B cell (primary cell): ENCODE measurements around the gene CREB5. TPM values are rescaled to one million over a fixed set of nuclear protein-coding genes. Genes with fewer than 3 reads are reported as not detected.

Source experiments
- ATAC-seq: fragments of 200-7000 bp; cut with Tn5 transposase; one replicate; pipeline ENCODE4 v1.10.0; 2021; ENCODE audit warnings: low read depth, mild to moderate bottlenecking, moderate number of reproducible peaks, moderate library complexity
- CTCF ChIA-PET: fragments of 350-600 bp; sonication (Branson Sonifier 250); formaldehyde crosslinking; loops from one replicate; lab custom pipeline; 2021; ENCODE audit warnings: antibody characterized with exemption, inconsistent platforms; lab: Charles Lee
- POLR2A ChIA-PET: fragments of 350-600 bp; sonication (Branson Sonifier 250); formaldehyde crosslinking; loops from one replicate; lab custom pipeline; 2021; ENCODE audit warnings: antibody characterized with exemption; lab: Charles Lee
- DNase-seq: peaks from one replicate; pipeline ENCODE4 v3.0.0; 2013
- H2AFZ ChIP-seq: 2 replicates; pipeline ENCODE4 v1.6.1; 2012; ENCODE audit warnings: mild to moderate bottlenecking, low read depth, low read length; ENCODE audit not compliant: insufficient read depth, poor library complexity, severe bottlenecking
- H3K27ac ChIP-seq, 2 donors: 1 replicate in 1 of 2; 2 replicates in 1 of 2; pipeline ENCODE4 v1.5.1; 2012 to 2013; ENCODE audit warnings: low read length in 2 of 2, mild to moderate bottlenecking in 2 of 2, moderate library complexity in 1 of 2
- H3K27me3 ChIP-seq, 4 experiments: fragments of 200-600 bp in 1 of 4; sonication (generic) in 1 of 4; replicated peaks in 1 of 4; 1 replicate in 2 of 4; 2 replicates in 2 of 4; pipeline versions ENCODE4 v1.6.1 to v1.7.0; 2013 to 2016; ENCODE audit warnings: low read length in 3 of 4, mild to moderate bottlenecking in 2 of 4, mixed read lengths in 1 of 4, moderate library complexity in 1 of 4; ENCODE audit not compliant: insufficient read depth in 4 of 4, control insufficient read depth in 3 of 4; ENCODE audit errors: control extremely low read depth in 1 of 4
- H3K36me3 ChIP-seq, 2 experiments: replicated peaks in 1 of 2; 1 replicate in 1 of 2; 2 replicates in 1 of 2; pipeline versions ENCODE4 v1.6.1 to v1.7.1; 2013; ENCODE audit warnings: low read length in 1 of 2; ENCODE audit not compliant: insufficient read depth in 2 of 2, control insufficient read depth in 1 of 2; ENCODE audit errors: control extremely low read depth in 1 of 2, extremely low read depth in 1 of 2
- H3K4me1 ChIP-seq, 2 donors: fragments of 200-600 bp in 1 of 2; sonication (generic) in 1 of 2; 1 replicate in 1 of 2; 2 replicates in 1 of 2; pipeline versions ENCODE4 v1.5.1 to v1.6.1; 2013 to 2017; ENCODE audit warnings: low read length in 2 of 2; ENCODE audit not compliant: control insufficient read depth in 2 of 2, insufficient read depth in 2 of 2
- H3K4me2 ChIP-seq: replicated peaks from 2 replicates; pipeline ENCODE3; 2012; ENCODE audit warnings: mild to moderate bottlenecking, low read depth, low read length; ENCODE audit not compliant: poor library complexity, severe bottlenecking
- H3K4me3 ChIP-seq, 5 experiments: fragments of 200-600 bp in 1 of 5; sonication (generic) in 1 of 5; 1 replicate in 3 of 5; 2 replicates in 2 of 5; pipeline versions ENCODE4 v1.5.1 to v1.7.0; 2011 to 2016; ENCODE audit warnings: low read length in 4 of 5, mild to moderate bottlenecking in 4 of 5, low read depth in 2 of 5, control low read depth in 1 of 5, moderate library complexity in 1 of 5; ENCODE audit not compliant: insufficient read depth in 1 of 5; ENCODE audit errors: control extremely low read depth in 1 of 5, extremely low read depth in 1 of 5
- H3K79me2 ChIP-seq: fragments of 200-600 bp; sonication (generic); one replicate; pipeline ENCODE4 v1.6.0; 2016; ENCODE audit warnings: low read length; ENCODE audit not compliant: control insufficient read depth, insufficient read depth
- H3K9ac ChIP-seq: fragments of 200-600 bp; sonication (generic); 2 replicates; pipeline ENCODE4 v1.6.1; 2017; ENCODE audit warnings: mild to moderate bottlenecking, low read length, moderate library complexity
- H3K9me3 ChIP-seq, 3 donors: one replicate each; pipeline versions ENCODE4 v1.6.1 to v1.7.1; 2013; ENCODE audit warnings: low read length in 2 of 3; ENCODE audit not compliant: control insufficient read depth in 2 of 3, insufficient read depth in 1 of 3; ENCODE audit errors: control extremely low read depth in 1 of 3
- H4K20me1 ChIP-seq: 2 replicates; pipeline ENCODE4 v1.6.0; 2012; ENCODE audit warnings: mild to moderate bottlenecking, low read length; ENCODE audit not compliant: insufficient read depth, control insufficient read depth, poor library complexity, severe bottlenecking
- H3K27ac Mint-ChIP-seq: one replicate; pipeline ENCODE4 v1.8.0; 2021; ENCODE audit warnings: mixed read lengths
- H3K27me3 Mint-ChIP-seq: one replicate; pipeline ENCODE4 v1.8.0; 2021; ENCODE audit warnings: mixed read lengths
- H3K4me1 Mint-ChIP-seq: one replicate; pipeline ENCODE4 v1.8.0; 2021; ENCODE audit warnings: mixed read lengths
- H3K4me3 Mint-ChIP-seq: one replicate; pipeline ENCODE4 v1.8.0; 2021; ENCODE audit warnings: mixed read lengths
- H3K9me3 Mint-ChIP-seq: one replicate; pipeline ENCODE4 v1.8.0; 2022; ENCODE audit warnings: mixed read lengths; ENCODE audit not compliant: insufficient read depth
- CTCF ChIP-seq: fragments of 200-600 bp; IDR thresholded peaks from one replicate; pipeline ENCODE4 v1.8.0; 2022; ENCODE audit warnings: antibody characterized with exemption, mild to moderate bottlenecking
- EZH2 ChIP-seq: IDR thresholded peaks from 2 replicates; pipeline ENCODE4 v1.6.1; 2012; ENCODE audit warnings: borderline replicate concordance, low read depth, mild to moderate bottlenecking, moderate library complexity, low read length; ENCODE audit not compliant: insufficient read depth, poor library complexity, severe bottlenecking
- WGBS: methylation state at CpG from one replicate; pipeline ENCODE4 v1.1.5; 2013; ENCODE audit warnings: missing lambda C conversion rate; ENCODE audit not compliant: insufficient coverage; 5-methylcytosine and 5-hydroxymethylcytosine counted together
- intact Hi-C: fragments of 100-400 bp; cut with micrococcal nuclease; formaldehyde crosslinking; loops from one replicate; pipeline ENCODE4 v1.10.0; 2022
- polyA plus RNA-seq: library from polyadenylated mRNA; depleted of rRNA; stranded (reverse); fragments of >200 nt; gene quantifications from 2 replicates; pipeline ENCODE4 v1.2.3, GENCODE V29; 2012
- total RNA-seq, 2 donors: library from RNA; stranded (reverse); fragments of 120-200 nt in 1 of 2; gene quantifications; 1 replicate in 1 of 2; 2 replicates in 1 of 2; pipeline versions ENCODE4 v1.2.3 to v1.2.4, GENCODE V29; 2013 to 2022

The CREB5 gene
- total and polyA plus RNA-seq, 2 donors (not counting 1 experiment from before 2014, with no cell fraction given), result 0.05 to 0.95 TPM

- H3K27me3 Mint-ChIP-seq, result peaks cover 4% of the 10 kb centered on the region
- no peaks in the 10 kb centered on the region for H3K9me3 Mint-ChIP-seq
- 93% methylated on average over 3 of the region's 5 CpGs for WGBS
- intact Hi-C loops, result loop anchor here (10.0 kb wide), 1 partner anchor 267 kb away; the partner anchor contains the start of gene CREB5
- TF ChIP-seq EZH2, result no peak
- no peak for TF ChIP-seq CTCF
- Histone ChIP-seq H3K27ac (no peak overlapping the region), H3K4me3 (no peak overlapping the region), H3K27me3 (peaks cover 0 to 14% (median 1%) of the 10 kb centered on the region in 4 experiments), H3K79me2 (no peaks in the 10 kb centered on the region), H2AFZ (no peak overlapping the region), H3K4me1 (peaks cover 31 to 32% of the 10 kb centered on the region in 2 donors), H4K20me1 (no peaks in the 10 kb centered on the region), H3K9me3 (no peaks in the 10 kb centered on the region), H3K36me3 (no peaks in the 10 kb centered on the region), H3K9ac (no peak overlapping the region), H3K4me2 (no peak overlapping the region)
- no peak overlapping the region for H3K27ac Mint-ChIP-seq
- DNase-seq (no peak), ATAC-seq (no peak)
- H3K4me3 Mint-ChIP-seq, result no peak overlapping the region
- POLR2A ChIA-PET, result no interaction called here
- peaks cover 1% of the 10 kb centered on the region for H3K4me1 Mint-ChIP-seq
- CTCF ChIA-PET, result interaction anchor here (0.7 kb wide), 1 partner anchor 45 kb away, joined by 4 read pairs; no protein-coding TSS in a partner anchor
Observed at GRCh38 chr7:28681693-28682310, 269.5 kb downstream of the CREB5 start.

- ChIA-PET POLR2A (no interaction called here), CTCF (interaction anchor here (1.2 kb wide), 1 partner anchor 13 kb away, joined by 4 read pairs; no protein-coding TSS in a partner anchor)
- H3K36me3 ChIP-seq, result no peaks in the 10 kb centered on the region
- no peaks in the 10 kb centered on the region for H3K9me3 Mint-ChIP-seq
- no peak overlapping the region for H3K4me3 Mint-ChIP-seq
- TF ChIP-seq EZH2 (no peak), CTCF (no peak)
- no peak overlapping the region for H3K4me2 ChIP-seq
- no peak overlapping the region for H3K9ac ChIP-seq
- no peak overlapping the region for H2AFZ ChIP-seq
- H4K20me1 ChIP-seq, result no peaks in the 10 kb centered on the region
- H3K27ac Mint-ChIP-seq, result no peak overlapping the region
- peaks cover 1% of the 10 kb centered on the region for H3K4me1 Mint-ChIP-seq
- DNase-seq (no peak), ATAC-seq (no peak)
- H3K27ac ChIP-seq, result no peak overlapping the region
- peaks cover 0 to 14% (median 3%) of the 10 kb centered on the region in 4 experiments for H3K27me3 ChIP-seq
- H3K4me1 ChIP-seq, result peaks cover 31 to 32% of the 10 kb centered on the region in 2 donors
- intact Hi-C loops, result loop anchor here (10.0 kb wide), 1 partner anchor 268 kb away; the partner anchor contains the start of gene CREB5
- H3K4me3 ChIP-seq, result no peak overlapping the region
- no CpG with 5 or more reads among the region's 8 CpGs for WGBS
- no peaks in the 10 kb centered on the region for H3K79me2 ChIP-seq
- peaks cover 4% of the 10 kb centered on the region for H3K27me3 Mint-ChIP-seq
- no peaks in the 10 kb centered on the region for H3K9me3 ChIP-seq
Observed at GRCh38 chr7:28682801-28683200, 270.5 kb downstream of the CREB5 start.
